ENCODE results near the gene HMOX2. TPM values are rescaled to one million over a fixed set of nuclear protein-coding genes. Genes with fewer than 3 reads are reported as not detected.

Gene HMOX2
- polyA plus RNA-seq, 1 donor: 47.6 TPM

- H3K36me3 ChIP-seq (ENCODE audit: control insufficient read depth, insufficient read depth, low read length): peaks cover 20% of the 10 kb centered on the region
- H3K4me1 ChIP-seq (ENCODE audit: control insufficient read depth, insufficient read depth, low read length): no peaks in the 10 kb centered on the region
- no CpG with 5 or more reads among the region's 3 CpGs for WGBS (ENCODE audit: insufficient coverage, low lambda C conversion rate)
- H3K4me3 ChIP-seq (ENCODE audit: low read length): no peak overlapping the region
- H3K27me3 ChIP-seq (ENCODE audit: control insufficient read depth, insufficient read depth, low read length): no peaks in the 10 kb centered on the region
- no peaks in the 10 kb centered on the region for H3K9me3 ChIP-seq (ENCODE audit: control insufficient read depth, low read depth, low read length)
- H3K27ac ChIP-seq (ENCODE audit: low read length): no peak overlapping the region
- DNase-seq: no peak
Observed at GRCh38 chr16:4486126-4486893, 10.1 kb downstream of the HMOX2 start.

GRCh38 chr16:4487955-4488498, 11.8 kb downstream of the HMOX2 start:
- no peak overlapping the region for H3K27ac ChIP-seq (ENCODE audit: low read length)
- peaks cover 23% of the 10 kb centered on the region for H3K36me3 ChIP-seq (ENCODE audit: control insufficient read depth, insufficient read depth, low read length)
- H3K4me3 ChIP-seq (ENCODE audit: low read length): no peak overlapping the region
- no peaks in the 10 kb centered on the region for H3K4me1 ChIP-seq (ENCODE audit: control insufficient read depth, insufficient read depth, low read length)
- no peak for DNase-seq
- no CpG with 5 or more reads among the region's 5 CpGs for WGBS (ENCODE audit: insufficient coverage, low lambda C conversion rate)
- H3K9me3 ChIP-seq (ENCODE audit: control insufficient read depth, low read depth, low read length): no peaks in the 10 kb centered on the region
- no peaks in the 10 kb centered on the region for H3K27me3 ChIP-seq (ENCODE audit: control insufficient read depth, insufficient read depth, low read length)

GRCh38 chr16:4488499-4488967, 12.3 kb downstream of the HMOX2 start:
- no CpG with 5 or more reads among the region's 1 CpG for WGBS (ENCODE audit: insufficient coverage, low lambda C conversion rate)
- H3K27ac ChIP-seq (ENCODE audit: low read length): no peak overlapping the region
- H3K9me3 ChIP-seq (ENCODE audit: control insufficient read depth, low read depth, low read length): no peaks in the 10 kb centered on the region
- H3K4me3 ChIP-seq (ENCODE audit: low read length): no peak overlapping the region
- no peaks in the 10 kb centered on the region for H3K27me3 ChIP-seq (ENCODE audit: control insufficient read depth, insufficient read depth, low read length)
- no peak for DNase-seq
- H3K4me1 ChIP-seq (ENCODE audit: control insufficient read depth, insufficient read depth, low read length): no peaks in the 10 kb centered on the region
- H3K36me3 ChIP-seq (ENCODE audit: control insufficient read depth, insufficient read depth, low read length): peaks cover 28% of the 10 kb centered on the region

GRCh38 chr16:4489030-4489429, 12.8 kb downstream of the HMOX2 start:
- Histone ChIP-seq H3K27ac (ENCODE audit: low read length) (no peak overlapping the region), H3K9me3 (ENCODE audit: control insufficient read depth, low read depth, low read length) (no peaks in the 10 kb centered on the region), H3K4me1 (ENCODE audit: control insufficient read depth, insufficient read depth, low read length) (no peaks in the 10 kb centered on the region), H3K4me3 (ENCODE audit: low read length) (no peak overlapping the region), H3K36me3 (ENCODE audit: control insufficient read depth, insufficient read depth, low read length) (peaks cover 28% of the 10 kb centered on the region), H3K27me3 (ENCODE audit: control insufficient read depth, insufficient read depth, low read length) (no peaks in the 10 kb centered on the region)
- 83% methylated on average over 1 of the region's 5 CpGs for WGBS (ENCODE audit: insufficient coverage, low lambda C conversion rate)
- no peak for DNase-seq

- Histone ChIP-seq H3K4me3 (ENCODE audit: low read length) (no peak overlapping the region), H3K36me3 (ENCODE audit: control insufficient read depth, insufficient read depth, low read length) (peaks cover 28% of the 10 kb centered on the region), H3K27me3 (ENCODE audit: control insufficient read depth, insufficient read depth, low read length) (no peaks in the 10 kb centered on the region), H3K9me3 (ENCODE audit: control insufficient read depth, low read depth, low read length) (no peaks in the 10 kb centered on the region), H3K27ac (ENCODE audit: low read length) (no peak overlapping the region), H3K4me1 (ENCODE audit: control insufficient read depth, insufficient read depth, low read length) (no peaks in the 10 kb centered on the region)
- DNase-seq: no peak
- no CpG with 5 or more reads among the region's 4 CpGs for WGBS (ENCODE audit: insufficient coverage, low lambda C conversion rate)
Observed at GRCh38 chr16:4491898-4492297, 15.7 kb downstream of the HMOX2 start.

- WGBS (ENCODE audit: insufficient coverage, low lambda C conversion rate): 100% methylated on average over 1 of the region's 6 CpGs
- peaks cover 2% of the 10 kb centered on the region for H3K4me1 ChIP-seq (ENCODE audit: control insufficient read depth, insufficient read depth, low read length)
- no peak overlapping the region for H3K4me3 ChIP-seq (ENCODE audit: low read length)
- peaks cover 18% of the 10 kb centered on the region for H3K36me3 ChIP-seq (ENCODE audit: control insufficient read depth, insufficient read depth, low read length)
- no peak overlapping the region for H3K27ac ChIP-seq (ENCODE audit: low read length)
- H3K9me3 ChIP-seq (ENCODE audit: control insufficient read depth, low read depth, low read length): no peaks in the 10 kb centered on the region
- DNase-seq: no peak
- H3K27me3 ChIP-seq (ENCODE audit: control insufficient read depth, insufficient read depth, low read length): no peaks in the 10 kb centered on the region
Observed at GRCh38 chr16:4494746-4495490, 18.7 kb downstream of the HMOX2 start.

- no peak overlapping the region for H3K4me3 ChIP-seq (ENCODE audit: low read length)
- no peak for DNase-seq
- peaks cover 11% of the 10 kb centered on the region for H3K4me1 ChIP-seq (ENCODE audit: control insufficient read depth, insufficient read depth, low read length)
- H3K9me3 ChIP-seq (ENCODE audit: control insufficient read depth, low read depth, low read length): no peaks in the 10 kb centered on the region
- peaks cover 18% of the 10 kb centered on the region for H3K36me3 ChIP-seq (ENCODE audit: control insufficient read depth, insufficient read depth, low read length)
- no peak overlapping the region for H3K27ac ChIP-seq (ENCODE audit: low read length)
- H3K27me3 ChIP-seq (ENCODE audit: control insufficient read depth, insufficient read depth, low read length): no peaks in the 10 kb centered on the region
- WGBS (ENCODE audit: insufficient coverage, low lambda C conversion rate): 100% methylated on average over 1 of the region's 2 CpGs
Observed at GRCh38 chr16:4495766-4496165, 19.6 kb downstream of the HMOX2 start.

GRCh38 chr16:4496305-4496704, 20.1 kb downstream of the HMOX2 start:
- H3K27me3 ChIP-seq (ENCODE audit: control insufficient read depth, insufficient read depth, low read length): no peaks in the 10 kb centered on the region
- WGBS (ENCODE audit: insufficient coverage, low lambda C conversion rate): no CpG with 5 or more reads among the region's 4 CpGs
- no peak for DNase-seq
- no peak overlapping the region for H3K27ac ChIP-seq (ENCODE audit: low read length)
- H3K9me3 ChIP-seq (ENCODE audit: control insufficient read depth, low read depth, low read length): no peaks in the 10 kb centered on the region
- peaks cover 18% of the 10 kb centered on the region for H3K36me3 ChIP-seq (ENCODE audit: control insufficient read depth, insufficient read depth, low read length)
- H3K4me1 ChIP-seq (ENCODE audit: control insufficient read depth, insufficient read depth, low read length): peaks cover 12% of the 10 kb centered on the region
- H3K4me3 ChIP-seq (ENCODE audit: low read length): no peak overlapping the region

GRCh38 chr16:4498546-4499195, 22.5 kb downstream of the HMOX2 start:
- H3K36me3 ChIP-seq (ENCODE audit: control insufficient read depth, insufficient read depth, low read length): peaks cover 10% of the 10 kb centered on the region
- H3K4me1 ChIP-seq (ENCODE audit: control insufficient read depth, insufficient read depth, low read length): peaks cover 12% of the 10 kb centered on the region
- H3K27ac ChIP-seq (ENCODE audit: low read length): no peak overlapping the region
- H3K9me3 ChIP-seq (ENCODE audit: control insufficient read depth, low read depth, low read length): no peaks in the 10 kb centered on the region
- no CpG with 5 or more reads among the region's 8 CpGs for WGBS (ENCODE audit: insufficient coverage, low lambda C conversion rate)
- no peak overlapping the region for H3K4me3 ChIP-seq (ENCODE audit: low read length)
- H3K27me3 ChIP-seq (ENCODE audit: control insufficient read depth, insufficient read depth, low read length): no peaks in the 10 kb centered on the region
- DNase-seq: no peak

GRCh38 chr16:4499196-4499555, 23.0 kb downstream of the HMOX2 start:
- Histone ChIP-seq H3K4me3 (ENCODE audit: low read length) (no peak overlapping the region), H3K9me3 (ENCODE audit: control insufficient read depth, low read depth, low read length) (no peaks in the 10 kb centered on the region), H3K36me3 (ENCODE audit: control insufficient read depth, insufficient read depth, low read length) (peaks cover 10% of the 10 kb centered on the region), H3K27ac (ENCODE audit: low read length) (no peak overlapping the region), H3K4me1 (ENCODE audit: control insufficient read depth, insufficient read depth, low read length) (peaks cover 12% of the 10 kb centered on the region), H3K27me3 (ENCODE audit: control insufficient read depth, insufficient read depth, low read length) (no peaks in the 10 kb centered on the region)
- no CpG with 5 or more reads among the region's 4 CpGs for WGBS (ENCODE audit: insufficient coverage, low lambda C conversion rate)
- no peak for DNase-seq

Measured in large intestine (tissue), 3 donors.